ACHN (cell line): ENCODE measurements around the gene CASP12.

Source experiments
- DNase-seq: peaks from one replicate; pipeline ENCODE4 v3.0.0-alpha.2; 2015
- in situ Hi-C: cut with HindIII; loops from 2 replicates; pipeline ENCODE4 v1.10.0; 2017; ENCODE audit warnings: low sequenced_read_pairs, low pct_ligation_motif_present, low pct_unique_long_range_greater_than_20kb

The CASP12 gene

DNA sequence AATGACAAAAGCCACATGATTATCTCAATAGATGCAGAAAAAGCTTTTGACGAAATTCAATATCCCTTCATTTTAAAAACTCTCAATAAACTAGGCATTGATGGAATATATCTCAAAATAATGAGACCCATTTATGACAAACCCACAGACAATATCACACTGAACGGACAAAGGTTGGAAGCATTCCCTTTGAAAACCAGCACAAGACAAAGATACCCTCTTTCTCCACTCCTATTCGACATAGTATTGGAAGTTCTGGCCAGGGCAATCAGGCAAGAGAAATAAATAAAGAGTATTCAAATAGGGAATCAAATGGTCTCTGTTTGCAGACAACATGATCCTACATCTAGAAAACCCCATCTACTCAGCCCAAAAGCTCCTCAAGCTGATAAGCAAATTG lies 52.0 kb downstream of the CASP12 start:
- DNase-seq, result no peak
- in situ Hi-C loops, result no loop called here

DNA sequence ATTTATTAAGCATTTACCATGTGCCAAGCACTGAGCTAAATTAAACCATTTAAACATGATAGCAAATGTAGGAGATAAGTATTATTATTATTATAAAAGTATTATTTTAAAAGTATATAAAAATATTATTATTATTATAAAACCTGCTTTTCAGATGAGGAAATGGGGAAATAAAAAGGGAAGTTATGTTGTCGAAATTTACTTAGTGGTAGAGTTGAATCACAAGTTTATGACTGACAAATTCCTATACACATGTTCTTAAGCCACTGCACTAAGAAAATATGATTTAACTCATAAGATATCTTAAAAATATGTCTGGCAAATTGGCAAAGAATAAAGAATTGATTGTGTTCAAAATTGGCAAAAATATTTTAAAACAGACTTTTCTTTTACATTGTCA lies 53.8 kb downstream of the CASP12 start:
- DNase-seq, result no peak
- in situ Hi-C loops, result no loop called here

DNA sequence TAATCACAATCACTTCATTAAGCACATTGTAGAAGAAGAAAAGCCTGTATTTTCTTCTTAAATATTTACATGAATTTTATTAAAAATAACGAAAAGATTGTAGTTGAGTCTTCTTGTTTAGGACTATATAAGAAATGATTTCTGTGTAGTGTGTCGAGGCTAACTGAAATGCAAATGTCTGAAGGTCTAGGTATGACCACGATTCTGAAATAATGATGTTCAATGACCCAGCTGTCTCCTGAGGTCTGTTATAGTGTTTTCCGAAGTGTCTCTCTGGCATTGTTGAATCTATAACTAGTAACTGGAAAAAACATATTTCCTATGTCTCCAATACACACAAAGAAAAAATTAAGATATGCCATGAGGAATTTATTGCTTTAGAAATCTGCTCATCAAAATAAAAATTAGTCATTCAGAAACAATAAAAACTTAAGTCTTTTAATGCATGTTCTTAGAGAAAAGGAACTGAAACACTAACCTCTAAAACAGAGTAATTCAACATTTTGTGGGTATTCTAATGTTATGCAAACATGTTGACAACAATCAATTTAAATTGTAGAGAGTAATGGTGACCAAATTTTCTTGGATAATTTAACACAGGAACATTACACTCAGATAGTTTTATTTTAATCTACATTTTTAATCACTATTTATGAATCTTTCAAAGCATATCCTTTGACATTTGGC lies 55.0 kb downstream of the CASP12 start:
- in situ Hi-C loops, result no loop called here

GRCh38 chr11:104841973-104842525 lies 56.2 kb downstream of the CASP12 start:
- DNase-seq, result no peak
- in situ Hi-C loops, result no loop called here

More for the DNA sequence above, 55.0 kb downstream of the CASP12 start:
- DNase-seq, result no peak

- in situ Hi-C loops, result no loop called here
- DNase-seq, result no peak
Observed at GRCh38 chr11:104841185-104841584, 57.1 kb downstream of the CASP12 start.

DNA sequence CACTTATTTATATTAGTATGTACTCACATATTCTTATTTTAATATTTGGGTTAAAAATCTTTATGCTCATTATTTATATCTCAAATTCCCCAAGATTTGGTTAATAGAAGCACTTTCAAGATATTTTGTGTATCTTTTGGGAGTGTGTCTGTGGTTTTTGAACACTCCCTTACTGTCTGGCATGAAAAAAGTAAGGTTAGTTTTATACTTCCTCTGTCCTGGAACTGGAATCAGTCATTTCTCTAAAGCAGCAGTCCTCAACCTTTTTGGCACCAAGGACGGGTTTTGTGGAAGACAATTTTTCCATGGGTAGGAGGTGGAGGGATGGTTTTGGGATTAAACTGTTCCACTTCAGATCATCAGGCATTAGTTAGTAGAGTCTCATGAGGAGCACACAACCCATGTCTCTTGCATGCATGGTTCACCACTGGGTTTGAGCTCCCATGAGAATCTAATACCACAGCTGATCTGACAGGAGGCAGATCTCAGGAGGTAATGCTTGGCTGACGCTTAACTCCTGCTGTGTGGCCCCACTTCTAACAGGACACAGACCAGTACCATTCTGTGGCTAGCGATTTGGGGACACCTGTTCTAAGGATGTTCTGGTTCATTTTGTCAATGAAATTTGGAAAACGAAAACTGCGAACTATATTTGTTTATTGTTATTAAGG lies 60.2 kb downstream of the CASP12 start:
- no peak for DNase-seq
- in situ Hi-C loops, result no loop called here

- no peak for DNase-seq
- in situ Hi-C loops, result no loop called here
Observed at GRCh38 chr11:104836691-104837090, 61.6 kb downstream of the CASP12 start.
